Ectodermal cell (in vitro differentiated cells): ENCODE measurements around the gene PRDM16.
"Not testable (repeated sequence)": the region's sequence is repeated elsewhere in the genome, so short reads cannot be mapped to it uniquely, and the experiment has no call there.

Experiments used
- H3K27ac ChIP-seq: 2 replicates; pipeline ENCODE4 v1.7.0; 2013; ENCODE audit warnings: mild to moderate bottlenecking, low read depth, low read length; ENCODE audit not compliant: insufficient read depth, poor library complexity, severe bottlenecking
- H3K27me3 ChIP-seq: 2 replicates; pipeline ENCODE4 v1.7.0; 2013; ENCODE audit warnings: mild to moderate bottlenecking, low read length; ENCODE audit not compliant: insufficient read depth, control insufficient read depth, poor library complexity, severe bottlenecking
- H3K36me3 ChIP-seq: one replicate; pipeline ENCODE4 v1.7.0; 2013; ENCODE audit warnings: low read length; ENCODE audit not compliant: control insufficient read depth, insufficient read depth
- H3K4me1 ChIP-seq: one replicate; pipeline ENCODE4 v1.7.0; 2013; ENCODE audit warnings: low read length; ENCODE audit not compliant: control insufficient read depth, insufficient read depth
- H3K4me3 ChIP-seq: 2 replicates; pipeline ENCODE4 v1.7.0; 2013; ENCODE audit warnings: low read depth, low read length, control low read depth; ENCODE audit not compliant: insufficient read depth
- H3K9me3 ChIP-seq: 2 replicates; pipeline ENCODE4 v1.7.0; 2013; ENCODE audit warnings: mild to moderate bottlenecking, low read length, moderate library complexity; ENCODE audit not compliant: control insufficient read depth
- WGBS, 2 experiments: methylation state at CpG; one replicate each; pipeline ENCODE4 v1.1.7; 2013; ENCODE audit warnings: missing lambda C conversion rate in 2 of 2; 5-methylcytosine and 5-hydroxymethylcytosine counted together

The PRDM16 gene

GRCh38 chr1:3277623-3278022, 208.6 kb downstream of the PRDM16 start:
- 95% methylated on average over 19 of the region's 19 CpGs for WGBS, 2 experiments
- Histone ChIP-seq H3K27me3 (no peaks in the 10 kb centered on the region), H3K9me3 (no peaks in the 10 kb centered on the region), H3K4me1 (no peaks in the 10 kb centered on the region), H3K36me3 (no peaks in the 10 kb centered on the region), H3K27ac (no peak overlapping the region), H3K4me3 (no peak overlapping the region)

- no peaks in the 10 kb centered on the region for H3K36me3 ChIP-seq
- no peaks in the 10 kb centered on the region for H3K9me3 ChIP-seq
- H3K27me3 ChIP-seq = no peaks in the 10 kb centered on the region
- H3K27ac ChIP-seq = no peak overlapping the region
- 93 to 94% methylated on average over 37 of the region's 37 CpGs for WGBS, 2 experiments
- no peak overlapping the region for H3K4me3 ChIP-seq
- no peaks in the 10 kb centered on the region for H3K4me1 ChIP-seq
Measured at GRCh38 chr1:3278416-3279181, 209.6 kb downstream of the PRDM16 start.

- no peaks in the 10 kb centered on the region for H3K27me3 ChIP-seq
Measured at GRCh38 chr1:3279182-3279470, 210.1 kb downstream of the PRDM16 start.

GRCh38 chr1:3281735-3282134, 212.7 kb downstream of the PRDM16 start:
- Histone ChIP-seq H3K36me3 (no peaks in the 10 kb centered on the region), H3K9me3 (no peaks in the 10 kb centered on the region), H3K27ac (no peak overlapping the region), H3K4me3 (no peak overlapping the region), H3K27me3 (no peaks in the 10 kb centered on the region), H3K4me1 (no peaks in the 10 kb centered on the region)
- WGBS, 2 experiments = 92 to 96% methylated on average over 8 of the region's 8 CpGs

More at GRCh38 chr1:3279182-3279470, 210.1 kb downstream of the PRDM16 start:
- Histone ChIP-seq H3K4me3 (no peak overlapping the region), H3K4me1 (no peaks in the 10 kb centered on the region), H3K36me3 (no peaks in the 10 kb centered on the region), H3K27ac (no peak overlapping the region), H3K9me3 (no peaks in the 10 kb centered on the region)
- 92 to 93% methylated on average over 19 of the region's 19 CpGs for WGBS, 2 experiments

- Histone ChIP-seq H3K9me3 (no peaks in the 10 kb centered on the region), H3K36me3 (no peaks in the 10 kb centered on the region), H3K27ac (no peak overlapping the region), H3K4me1 (no peaks in the 10 kb centered on the region), H3K4me3 (no peak overlapping the region), H3K27me3 (no peaks in the 10 kb centered on the region)
- 93% methylated on average over 9 of the region's 9 CpGs for WGBS, 2 experiments
Measured at GRCh38 chr1:3282186-3282585, 213.2 kb downstream of the PRDM16 start.

- Histone ChIP-seq H3K4me3 (no peak overlapping the region), H3K4me1 (no peaks in the 10 kb centered on the region), H3K27me3 (no peaks in the 10 kb centered on the region), H3K9me3 (no peaks in the 10 kb centered on the region), H3K27ac (no peak overlapping the region), H3K36me3 (no peaks in the 10 kb centered on the region)
- WGBS, 2 experiments = 92% methylated on average over 24 of the region's 24 CpGs
Measured at GRCh38 chr1:3282656-3283430, 213.8 kb downstream of the PRDM16 start.

- no peaks in the 10 kb centered on the region for H3K36me3 ChIP-seq
Measured at GRCh38 chr1:3283849-3284248, 214.8 kb downstream of the PRDM16 start.

GRCh38 chr1:3284691-3285090, 215.7 kb downstream of the PRDM16 start:
- no peaks in the 10 kb centered on the region for H3K36me3 ChIP-seq
- H3K4me3 ChIP-seq = no peak overlapping the region
- H3K4me1 ChIP-seq = no peaks in the 10 kb centered on the region
- WGBS, 2 experiments = 92% methylated on average over 15 of the region's 15 CpGs
- no peaks in the 10 kb centered on the region for H3K9me3 ChIP-seq
- no peak overlapping the region for H3K27ac ChIP-seq
- H3K27me3 ChIP-seq = no peaks in the 10 kb centered on the region

More at GRCh38 chr1:3283849-3284248, 214.8 kb downstream of the PRDM16 start:
- WGBS, 2 experiments = 46 to 49% methylated on average over 22 of the region's 22 CpGs
- Histone ChIP-seq H3K27me3 (no peaks in the 10 kb centered on the region), H3K4me3 (no peak overlapping the region), H3K27ac (no peak overlapping the region), H3K9me3 (no peaks in the 10 kb centered on the region), H3K4me1 (no peaks in the 10 kb centered on the region)

GRCh38 chr1:3285106-3285740, 216.2 kb downstream of the PRDM16 start:
- Histone ChIP-seq H3K27ac (no peak overlapping the region), H3K36me3 (no peaks in the 10 kb centered on the region), H3K4me3 (no peak overlapping the region), H3K4me1 (no peaks in the 10 kb centered on the region), H3K9me3 (no peaks in the 10 kb centered on the region), H3K27me3 (no peaks in the 10 kb centered on the region)
- WGBS, 2 experiments = 85 to 87% methylated on average over 19 of the region's 19 CpGs

- not testable (repeated sequence) for H3K36me3 ChIP-seq, H3K4me1 ChIP-seq, H3K27ac ChIP-seq, H3K4me3 ChIP-seq, H3K9me3 ChIP-seq, H3K27me3 ChIP-seq
- 90 to 92% methylated on average over 15 to 19 of the region's 33 CpGs for WGBS, 2 experiments
Measured at GRCh38 chr1:3287095-3287494, 218.1 kb downstream of the PRDM16 start.
